OCI-LY1 (cell line): Measurements from ENCODE around the gene WEE1.

Source experiments
- CTCF ChIP-seq: fragments of 200-600 bp; sonication (generic), shearing (Covaris generic); IDR thresholded peaks from 2 replicates; pipeline ENCODE4 v1.5.1; 2017; ENCODE audit warnings: mild to moderate bottlenecking, antibody characterized with exemption, low read length, moderate library complexity, mixed read lengths
- EZH2 ChIP-seq: fragments of 200-600 bp; sonication (generic), shearing (Covaris generic); IDR thresholded peaks from 2 replicates; pipeline ENCODE4 v1.8.0; 2017; ENCODE audit warnings: borderline replicate concordance, mixed run types, mild to moderate bottlenecking, antibody characterized with exemption, low read length, moderate library complexity, mixed read lengths

- TF ChIP-seq CTCF = no peak
- no peak for TF ChIP-seq EZH2
Measured at GRCh38 chr11:9604134-9604533, 30.7 kb downstream of the WEE1 start.
